Measurements from ENCODE around the gene ROR1.

Gene ROR1

DNA sequence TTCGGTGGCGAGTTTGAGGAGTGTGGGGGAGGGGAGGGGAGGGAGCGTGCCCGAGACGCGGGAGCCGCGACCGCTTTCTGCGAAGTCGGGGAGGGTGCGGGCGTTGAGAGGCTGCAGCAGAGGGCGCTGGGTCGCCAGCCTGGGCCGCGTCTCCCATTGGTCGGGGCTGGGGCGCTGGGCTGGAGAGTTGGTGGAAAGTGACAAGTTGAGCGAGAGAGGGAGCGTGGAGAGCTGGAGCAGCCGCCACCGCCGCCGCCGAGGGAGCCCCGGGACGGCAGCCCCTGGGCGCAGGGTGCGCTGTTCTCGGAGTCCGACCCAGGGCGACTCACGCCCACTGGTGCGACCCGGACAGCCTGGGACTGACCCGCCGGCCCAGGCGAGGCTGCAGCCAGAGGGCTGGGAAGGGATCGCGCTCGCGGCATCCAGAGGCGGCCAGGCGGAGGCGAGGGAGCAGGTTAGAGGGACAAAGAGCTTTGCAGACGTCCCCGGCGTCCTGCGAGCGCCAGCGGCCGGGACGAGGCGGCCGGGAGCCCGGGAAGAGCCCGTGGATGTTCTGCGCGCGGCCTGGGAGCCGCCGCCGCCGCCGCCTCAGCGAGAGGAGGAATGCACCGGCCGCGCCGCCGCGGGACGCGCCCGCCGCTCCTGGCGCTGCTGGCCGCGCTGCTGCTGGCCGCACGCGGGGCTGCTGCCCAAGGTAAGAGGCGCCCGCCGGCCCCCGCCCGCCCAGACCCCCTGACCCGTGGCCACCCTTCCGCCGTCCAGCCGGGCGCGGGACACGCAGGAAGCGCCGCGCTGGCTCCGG, at the start of gene ROR1:
ROR1 (plus strand) TSS at position 203 of the 802 bp plus-strand sequence.
- Histone ChIP-seq H3K4me3 (ENCODE audit: low read length) (peak within 1 kb of the TSS; percentile 76), H3F3A (ENCODE audit: insufficient read depth, low read length) (no peaks in the 10 kb centered on the region), H3K9me2 (replicated peaks; ENCODE audit: insufficient read depth, low read length) (no peaks in the 10 kb centered on the region), H3K36me3 (replicated peaks; ENCODE audit: insufficient read depth, low read length) (no peaks in the 10 kb centered on the region), H2AFZ (ENCODE audit: low read length) (peak within 1 kb of the TSS; percentile 95), H3K9me3 (replicated peaks; ENCODE audit: insufficient read depth, low read length) (no peaks in the 10 kb centered on the region), H3K27ac (ENCODE audit: low read length) (no peak within 1 kb of the TSS), H3K9ac (ENCODE audit: low read length) (peak within 1 kb of the TSS; percentile 24; the same call in 1 of the 2 replicates), H3K79me2 (ENCODE audit: low read length) (no peaks in the 10 kb centered on the region), H3K4me2 (ENCODE audit: low read depth, low read length) (peak within 1 kb of the TSS; percentile 87), H3K27me3 (replicated peaks; ENCODE audit: insufficient read depth, low read length) (no peaks in the 10 kb centered on the region; the same call in 1 of the 2 replicates), H3K4me1 (ENCODE audit: low read length) (peaks cover 8% of the 10 kb centered on the region), H4K20me1 (ENCODE audit: insufficient read depth, low read length) (no peaks in the 10 kb centered on the region)
- DNase-seq = peak; percentile 82
- TF ChIP-seq EZH2 (optimal IDR thresholded peaks at IDR 0.05; ENCODE audit: low read depth, low read length) (no peak), CTCF (IDR thresholded peaks at IDR 0.05; ENCODE audit: low read length) (peak; percentile 67)

GRCh38 chr1:63724375-63724899, 49.4 kb upstream of the ROR1 start:
- Histone ChIP-seq H3K27me3 (replicated peaks; ENCODE audit: insufficient read depth, low read length) (no peaks in the 10 kb centered on the region), H2AFZ (ENCODE audit: low read length) (no peak overlapping the region), H3K36me3 (replicated peaks; ENCODE audit: insufficient read depth, low read length) (no peaks in the 10 kb centered on the region), H3K4me3 (ENCODE audit: low read length) (no peak overlapping the region), H3K79me2 (ENCODE audit: low read length) (no peaks in the 10 kb centered on the region), H3K4me2 (ENCODE audit: low read depth, low read length) (no peak overlapping the region), H3K27ac (ENCODE audit: low read length) (no peak overlapping the region), H3K9me2 (replicated peaks; ENCODE audit: insufficient read depth, low read length) (no peaks in the 10 kb centered on the region), H3F3A (ENCODE audit: insufficient read depth, low read length) (no peaks in the 10 kb centered on the region), H4K20me1 (ENCODE audit: insufficient read depth, low read length) (no peaks in the 10 kb centered on the region), H3K4me1 (ENCODE audit: low read length) (0 out of 2 replicates have a peak, but pooled peaks cover 1% of the 10 kb centered on the region), H3K9ac (ENCODE audit: low read length) (no peak overlapping the region), H3K9me3 (replicated peaks; ENCODE audit: insufficient read depth, low read length) (no peaks in the 10 kb centered on the region)
- no peak for DNase-seq
- no peak for TF ChIP-seq EZH2 (optimal IDR thresholded peaks at IDR 0.05; ENCODE audit: low read depth, low read length)
- no peak for TF ChIP-seq EZH2phosphoT487 (IDR thresholded peaks at IDR 0.05; ENCODE audit: low read length)
- no peak for TF ChIP-seq CTCF (IDR thresholded peaks at IDR 0.05; ENCODE audit: low read length)

DNA sequence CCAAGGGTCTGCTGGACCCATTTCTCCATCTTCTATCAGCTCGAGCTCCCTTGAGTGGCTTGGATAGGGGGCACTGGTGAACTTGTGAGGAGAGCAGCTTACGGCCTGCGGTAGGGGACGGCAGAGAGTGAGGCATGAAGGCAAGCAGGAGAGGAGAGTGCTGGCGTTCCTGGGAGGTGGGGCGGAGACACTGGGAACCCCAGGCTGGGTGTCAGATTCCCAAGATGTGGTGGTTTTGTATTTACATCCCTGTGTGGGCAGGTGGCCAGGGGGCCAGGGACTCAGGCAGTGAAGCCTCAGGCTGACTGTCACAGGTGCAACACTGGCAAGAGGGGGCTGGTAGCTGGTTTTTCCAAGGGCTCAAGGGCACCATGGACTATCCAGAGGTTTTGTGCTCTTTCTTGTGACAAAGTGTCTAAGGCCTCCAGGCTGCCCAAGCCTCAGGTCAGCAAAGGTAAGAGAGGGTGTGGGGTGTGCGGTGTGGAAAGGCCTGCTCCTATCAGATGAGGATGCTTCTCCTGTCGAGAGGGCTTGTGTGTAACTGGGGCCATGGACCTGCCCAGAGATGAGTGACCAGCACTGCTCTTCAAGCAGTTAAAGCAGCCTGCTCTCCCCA, 45.1 kb upstream of the ROR1 start:
- Histone ChIP-seq H3K9me3 (replicated peaks; ENCODE audit: insufficient read depth, low read length) (no peaks in the 10 kb centered on the region), H3K4me1 (ENCODE audit: low read length) (no peaks in the 10 kb centered on the region), H3F3A (ENCODE audit: insufficient read depth, low read length) (no peaks in the 10 kb centered on the region), H3K9ac (ENCODE audit: low read length) (no peak overlapping the region), H3K79me2 (ENCODE audit: low read length) (no peaks in the 10 kb centered on the region), H3K36me3 (replicated peaks; ENCODE audit: insufficient read depth, low read length) (no peaks in the 10 kb centered on the region), H4K20me1 (ENCODE audit: insufficient read depth, low read length) (no peaks in the 10 kb centered on the region), H3K4me3 (ENCODE audit: low read length) (no peak overlapping the region), H3K9me2 (replicated peaks; ENCODE audit: insufficient read depth, low read length) (no peaks in the 10 kb centered on the region), H2AFZ (ENCODE audit: low read length) (no peak overlapping the region), H3K27ac (ENCODE audit: low read length) (no peak overlapping the region), H3K27me3 (replicated peaks; ENCODE audit: insufficient read depth, low read length) (no peaks in the 10 kb centered on the region), H3K4me2 (ENCODE audit: low read depth, low read length) (no peak overlapping the region)
- TF ChIP-seq CTCF (IDR thresholded peaks at IDR 0.05; ENCODE audit: low read length) = no peak
- no peak for TF ChIP-seq EZH2phosphoT487 (IDR thresholded peaks at IDR 0.05; ENCODE audit: low read length)
- no peak for TF ChIP-seq EZH2 (optimal IDR thresholded peaks at IDR 0.05; ENCODE audit: low read depth, low read length)
- DNase-seq = no peak
